HG02642 (cell line): ENCODE data around the gene MAP2K1.
"Not testable (repeated sequence)": the region's sequence is repeated elsewhere in the genome, so short reads cannot be mapped to it uniquely, and the experiment has no call there.

ENCODE experiments used
- ATAC-seq: cut with Tn5 transposase; IDR thresholded peaks from one replicate; pipeline ENCODE4 v1.9.1; 2021; ENCODE audit warnings: mild to moderate bottlenecking; ENCODE audit not compliant: unreplicated experiment, poor library complexity

MAP2K1 gene

DNA sequence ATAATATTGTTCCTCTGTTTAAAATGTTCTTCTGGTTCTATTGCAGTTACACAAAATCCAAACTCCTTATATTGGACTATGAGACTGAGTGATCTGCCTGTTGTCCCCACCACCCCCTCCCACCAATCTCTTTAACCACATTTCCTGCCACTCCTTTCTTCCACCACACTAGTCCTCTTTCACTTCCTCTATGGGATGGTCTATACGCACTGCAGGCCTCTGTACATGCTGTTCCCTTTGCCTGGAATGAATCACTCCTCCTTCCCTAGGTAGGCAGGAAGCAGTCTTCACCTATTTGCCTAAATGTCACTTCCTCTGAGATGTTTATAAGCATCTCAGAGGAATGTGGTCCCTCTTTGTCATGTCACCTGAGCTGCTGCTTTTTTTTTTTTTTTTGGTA is 4.0 kb downstream of the MAP2K1 start:
- no peak for ATAC-seq

- not testable (repeated sequence) for ATAC-seq
These were observed 6.3 kb downstream of the MAP2K1 start for GRCh38 chr15:66393037-66393436.

- no peak for ATAC-seq
These were observed 7.8 kb downstream of the MAP2K1 start for GRCh38 chr15:66394472-66394871.

DNA sequence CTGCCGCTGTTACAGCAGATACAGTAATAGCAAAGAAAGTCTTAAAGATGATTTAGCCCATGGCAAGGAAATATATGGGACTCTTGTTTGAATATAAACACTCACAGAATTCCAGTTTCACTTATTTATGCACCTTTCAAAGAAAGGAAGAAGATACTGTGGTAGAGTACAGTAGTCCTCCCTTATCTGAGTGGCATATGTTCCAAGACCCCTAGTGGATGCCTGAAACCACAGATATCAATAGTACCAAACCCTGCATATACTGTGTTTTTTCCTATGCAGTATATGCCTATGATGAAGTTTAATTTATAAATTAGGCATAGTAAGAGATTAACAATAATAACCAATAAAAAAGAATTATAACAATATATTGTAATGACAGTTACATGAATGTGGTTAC is 8.2 kb downstream of the MAP2K1 start:
- no peak for ATAC-seq

- no peak for ATAC-seq
These were observed 12.6 kb downstream of the MAP2K1 start for GRCh38 chr15:66399276-66399675.

- ATAC-seq, result no peak
These were observed 13.7 kb downstream of the MAP2K1 start for GRCh38 chr15:66400351-66400774.

DNA sequence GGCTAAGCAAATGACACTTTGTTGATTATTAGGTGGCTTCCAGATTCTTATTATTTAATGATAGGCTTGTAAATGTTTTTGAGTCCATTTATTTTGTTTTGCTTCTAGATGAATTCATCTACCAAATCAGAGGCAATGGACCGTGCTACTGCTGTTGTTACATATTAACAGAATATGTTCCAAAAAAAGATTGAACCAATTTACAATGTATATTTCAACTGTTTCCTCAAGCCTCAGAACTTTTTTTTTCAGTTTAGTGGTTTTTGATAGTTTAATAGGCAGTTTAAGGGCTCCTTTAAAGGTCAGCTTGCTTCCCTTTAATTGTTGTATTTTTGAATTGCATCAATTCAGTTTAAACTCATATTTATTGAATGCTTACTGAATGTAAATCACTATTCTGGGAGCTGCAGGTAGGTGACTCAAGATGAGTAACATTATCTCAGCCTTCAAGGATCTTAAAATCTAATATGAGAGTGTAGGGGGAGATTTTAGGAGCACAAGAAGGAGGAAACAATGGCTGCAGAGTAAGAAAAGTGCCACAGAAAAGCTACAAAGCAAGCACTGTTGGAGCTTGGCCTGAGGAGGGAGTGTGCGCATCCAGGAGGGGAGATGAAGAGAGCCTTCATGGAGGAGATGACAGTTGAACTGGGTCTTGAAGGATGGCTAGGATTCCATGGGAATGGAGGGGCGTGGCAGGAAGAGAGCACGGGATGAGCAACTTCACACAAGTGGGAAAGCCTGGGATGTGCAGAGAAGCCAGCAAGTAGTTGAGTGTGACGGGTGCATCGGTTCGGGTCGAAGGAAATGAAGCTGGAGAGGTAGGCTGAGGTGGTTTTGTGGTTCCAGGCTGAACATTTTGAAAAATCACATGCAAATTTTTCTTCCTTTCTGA is 14.7 kb downstream of the MAP2K1 start:
- ATAC-seq, result peak; percentile 49

DNA sequence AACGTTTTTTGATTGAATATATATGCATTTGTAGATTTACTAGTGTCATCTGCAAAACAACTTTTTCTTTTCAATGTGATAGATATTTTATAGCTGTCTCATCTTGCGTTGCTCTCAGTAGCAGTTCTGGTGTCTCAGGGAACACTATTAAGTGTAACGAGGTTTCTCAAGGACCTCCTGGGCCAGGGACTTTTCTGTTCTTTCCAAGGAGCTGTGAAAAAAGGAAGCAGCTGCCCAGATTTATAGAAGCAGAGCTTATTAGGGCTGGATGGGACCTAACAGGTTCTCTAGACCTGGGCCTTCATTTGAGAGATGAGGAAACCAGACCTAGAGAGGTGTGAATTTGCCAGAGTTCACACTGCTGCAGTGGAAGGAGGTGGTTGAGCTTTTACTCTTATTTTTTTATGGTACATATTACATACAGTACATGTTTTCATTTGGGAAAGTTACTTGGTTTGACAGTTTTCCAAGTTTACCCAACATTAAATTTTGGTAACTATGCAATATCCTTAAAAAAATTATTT is 16.1 kb downstream of the MAP2K1 start:
- ATAC-seq, result no peak

DNA sequence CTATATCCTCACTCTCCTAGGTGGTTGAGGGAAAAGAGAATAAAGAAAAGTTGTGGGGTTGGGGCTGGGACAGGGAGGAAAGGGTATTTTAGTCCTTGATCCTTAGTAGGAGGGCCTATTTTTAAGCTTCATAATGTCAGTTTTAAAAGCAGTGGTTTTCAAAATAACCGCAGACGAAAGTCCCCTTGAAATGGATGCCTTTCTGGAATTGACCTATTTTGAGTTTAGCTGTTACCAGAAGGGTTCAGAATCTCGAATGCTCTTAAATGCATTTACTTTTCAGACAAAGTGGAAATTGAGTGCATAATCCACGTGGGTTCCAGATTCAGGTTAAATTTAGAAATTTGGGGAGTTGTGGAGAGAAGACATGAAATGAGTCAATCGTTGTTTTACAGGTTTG is 16.6 kb downstream of the MAP2K1 start:
- no peak for ATAC-seq

- ATAC-seq, result no peak
These were observed 17.4 kb downstream of the MAP2K1 start for GRCh38 chr15:66404122-66404521.

- no peak for ATAC-seq
These were observed 17.8 kb downstream of the MAP2K1 start for GRCh38 chr15:66404532-66404931.

GRCh38 chr15:66405007-66405406 is 18.3 kb downstream of the MAP2K1 start:
- ATAC-seq, result no peak

DNA sequence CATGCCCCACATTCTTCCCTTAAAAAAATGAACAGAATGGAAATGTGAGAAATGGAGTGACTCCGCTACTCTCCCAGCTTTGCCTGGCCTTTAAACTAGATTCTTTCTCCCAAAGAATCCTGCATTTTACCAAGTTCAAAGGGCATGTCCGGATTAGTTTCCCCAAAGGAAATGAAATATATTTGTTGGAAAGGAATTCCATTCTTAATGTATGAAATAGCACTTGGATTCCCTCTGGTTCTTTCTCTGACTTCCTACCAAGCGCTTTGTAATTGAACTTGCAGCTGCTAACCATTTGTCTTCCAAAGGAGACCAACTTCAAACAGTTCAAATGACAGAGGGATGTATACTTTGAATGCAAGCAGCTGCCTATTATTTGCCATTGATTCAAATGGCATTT is 18.9 kb downstream of the MAP2K1 start:
- ATAC-seq, result no peak

GRCh38 chr15:66408254-66408653 is 21.5 kb downstream of the MAP2K1 start:
- no peak for ATAC-seq

DNA sequence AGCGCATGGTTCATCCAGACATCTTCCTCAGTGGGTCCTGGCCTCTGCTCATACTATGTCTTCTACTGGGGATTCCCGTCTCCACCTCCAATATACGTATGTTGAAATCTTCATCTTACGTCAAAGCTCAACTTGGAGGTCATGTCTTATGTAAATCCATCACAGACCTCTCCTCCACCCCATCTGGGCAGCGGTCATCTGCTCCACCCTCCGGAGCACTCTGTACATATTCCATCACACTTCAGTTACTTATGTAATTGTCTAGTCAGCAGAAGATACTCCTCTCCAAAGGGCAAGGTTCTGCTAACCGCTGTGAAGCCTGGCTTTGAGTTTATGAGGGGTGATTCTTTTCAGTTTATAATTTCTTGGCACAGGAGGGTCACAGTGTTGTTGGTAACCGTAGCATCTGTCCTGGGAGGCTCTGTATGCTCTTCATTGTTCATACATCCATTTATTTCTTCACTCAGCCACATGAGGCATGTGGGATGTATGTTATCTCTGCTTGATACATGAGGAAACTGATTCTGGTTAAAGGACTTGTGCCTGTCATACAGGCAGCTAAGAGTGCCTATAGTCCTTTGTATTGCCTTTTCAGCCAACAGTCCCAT is 22.1 kb downstream of the MAP2K1 start:
- no peak for ATAC-seq

DNA sequence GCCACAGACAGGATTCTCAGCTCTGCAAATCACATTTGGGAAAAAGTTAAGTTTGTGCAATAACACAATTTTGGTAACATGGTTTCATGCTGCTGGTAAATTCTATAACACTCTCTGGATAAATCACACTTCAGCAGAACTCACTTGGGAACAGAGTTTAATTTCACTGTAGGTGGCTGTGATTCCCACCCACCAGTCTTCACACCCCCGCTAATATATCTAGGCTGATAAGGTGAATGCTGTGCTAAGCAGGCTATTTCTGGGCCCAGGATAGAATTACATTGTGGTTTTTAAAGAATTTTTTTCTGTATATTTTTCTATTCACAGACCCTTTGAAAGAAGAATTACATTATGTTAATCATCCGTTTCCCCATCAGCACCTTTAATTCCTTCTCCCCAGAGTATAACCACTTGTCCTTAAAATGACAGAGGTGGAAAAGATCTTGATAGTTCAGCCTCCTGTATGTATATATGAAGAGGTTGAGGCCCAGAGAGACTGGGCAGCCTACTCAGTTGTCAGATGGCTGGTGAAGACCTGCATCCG is 22.9 kb downstream of the MAP2K1 start:
- ATAC-seq, result no peak

GRCh38 chr15:66411190-66411589 is 24.5 kb downstream of the MAP2K1 start:
- no peak for ATAC-seq

DNA sequence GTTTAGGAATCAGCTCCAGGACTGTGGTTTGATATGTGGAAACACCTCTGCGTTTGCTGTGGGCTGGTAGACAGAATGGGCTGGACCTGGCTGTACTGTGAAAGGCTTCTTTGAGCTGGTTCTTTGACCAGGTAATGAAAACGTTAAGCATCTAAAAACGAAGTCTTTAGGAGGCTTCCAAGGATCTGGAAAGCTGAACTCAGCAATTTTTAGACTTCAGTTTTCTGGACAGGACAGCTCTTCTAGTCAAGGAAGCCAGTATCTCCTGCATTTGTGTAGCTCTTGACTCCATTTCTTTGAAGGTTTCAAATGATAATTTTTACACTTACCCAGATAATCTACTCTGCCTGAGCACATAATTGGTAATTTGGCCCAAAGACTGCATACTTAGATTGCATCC is 25.5 kb downstream of the MAP2K1 start:
- ATAC-seq, result no peak

GRCh38 chr15:66413579-66413978 is 26.9 kb downstream of the MAP2K1 start:
- no peak for ATAC-seq

- no peak for ATAC-seq
These were observed 28.6 kb downstream of the MAP2K1 start for GRCh38 chr15:66415360-66415759.

DNA sequence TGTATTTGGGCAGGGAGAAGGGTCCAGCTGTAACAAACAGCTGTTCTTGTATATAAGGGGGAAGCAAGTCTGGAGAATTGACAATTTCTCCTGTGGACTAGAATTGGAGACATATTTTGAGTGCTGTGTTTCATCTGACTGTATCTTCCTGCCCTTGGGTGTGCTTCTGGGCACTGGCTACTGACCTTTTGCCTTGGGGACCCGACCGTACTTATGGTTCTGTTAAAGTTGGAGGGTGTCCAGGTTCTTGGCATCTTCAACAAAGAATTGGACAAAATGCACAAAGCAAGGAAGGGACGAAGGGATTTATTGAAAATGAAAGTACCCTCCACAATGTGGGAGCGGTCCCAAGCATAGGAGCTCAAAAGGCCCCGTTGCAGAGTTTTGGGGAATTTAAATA is 31.0 kb downstream of the MAP2K1 start:
- ATAC-seq, result no peak
